DND-41 (cell line): ENCODE data around the gene TLCD3B.

Source experiments
- CTCF ChIP-seq: IDR thresholded peaks from 2 replicates; pipeline ENCODE4 v1.5.1; 2012; ENCODE audit warnings: borderline replicate concordance, low read length, moderate library complexity, mild to moderate bottlenecking; ENCODE audit not compliant: poor library complexity, severe bottlenecking; ENCODE audit errors: extremely low read depth
- EZH2 ChIP-seq: IDR thresholded peaks from 3 replicates; pipeline ENCODE4 v1.6.1; 2012; ENCODE audit warnings: borderline replicate concordance, low read depth, mild to moderate bottlenecking, moderate library complexity, low read length, inconsistent platforms; ENCODE audit not compliant: severe bottlenecking

- no peak for TF ChIP-seq CTCF
- TF ChIP-seq EZH2: no peak
Observed at GRCh38 chr16:29985271-29985811, 45.7 kb downstream of the TLCD3B start.
